ENCODE results near the gene TRAF3IP1. TPM values are rescaled to one million over a fixed set of nuclear protein-coding genes. Genes with fewer than 3 reads are reported as not detected.

TRAF3IP1 gene
- total RNA-seq, 1 donor from 2014 or later = 6.0 TPM

DNA sequence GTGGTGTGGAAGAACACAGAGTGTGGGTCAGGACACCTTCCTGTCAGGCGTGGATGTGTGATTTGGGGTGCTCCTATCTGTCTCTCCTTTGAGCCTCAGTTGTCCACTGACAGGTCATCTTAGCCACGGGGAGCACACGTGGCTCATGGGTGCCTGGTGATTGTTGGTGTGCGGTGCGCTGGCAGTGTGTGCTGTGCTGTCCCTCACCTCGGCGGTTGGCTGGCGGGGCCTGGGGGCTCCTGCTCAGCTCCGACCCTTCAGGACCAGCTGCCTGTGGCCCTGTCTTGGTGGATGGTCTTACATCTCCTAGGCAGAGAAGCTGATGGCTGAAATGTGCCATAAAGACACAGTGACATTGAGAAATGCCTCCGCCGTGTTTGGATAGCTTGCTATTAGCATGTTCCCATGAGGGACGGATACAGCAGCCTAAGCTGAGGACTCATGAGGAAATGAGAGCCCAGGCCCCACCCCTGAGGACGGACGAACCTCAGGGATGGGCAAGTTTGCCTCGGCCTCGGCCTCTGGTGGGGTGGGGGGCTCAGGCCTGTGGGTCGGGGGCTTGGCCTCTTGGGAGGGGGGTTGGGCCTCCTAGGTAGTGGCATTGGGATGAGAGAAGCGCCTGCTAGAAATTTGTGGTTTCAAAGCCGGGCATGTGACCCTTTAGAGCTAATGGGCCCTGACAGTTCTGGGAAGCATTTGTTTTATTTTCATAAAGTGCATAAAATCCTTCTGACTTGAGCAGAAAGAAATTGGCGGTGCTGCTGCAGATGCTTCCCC, 86.1 kb downstream of the TRAF3IP1 start:
- no peak for DNase-seq (ENCODE audit: low read depth in 2 of 2)

DNA sequence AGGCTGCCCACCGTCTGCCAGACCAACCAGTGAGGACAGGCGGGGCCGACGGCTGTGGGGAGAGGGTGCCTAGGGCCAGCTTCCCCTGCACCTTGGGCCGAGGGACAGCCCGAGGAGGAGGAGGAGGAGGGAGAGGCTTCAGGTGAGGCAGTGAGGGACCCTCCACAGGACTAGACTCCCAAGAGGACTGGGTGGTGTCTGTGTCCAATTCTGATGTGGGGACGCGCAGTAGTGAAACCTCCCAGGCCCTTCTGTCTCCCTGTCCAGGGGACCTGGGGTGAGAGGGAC, 86.6 kb downstream of the TRAF3IP1 start:
- no peak for DNase-seq (ENCODE audit: low read depth in 2 of 2)

DNA sequence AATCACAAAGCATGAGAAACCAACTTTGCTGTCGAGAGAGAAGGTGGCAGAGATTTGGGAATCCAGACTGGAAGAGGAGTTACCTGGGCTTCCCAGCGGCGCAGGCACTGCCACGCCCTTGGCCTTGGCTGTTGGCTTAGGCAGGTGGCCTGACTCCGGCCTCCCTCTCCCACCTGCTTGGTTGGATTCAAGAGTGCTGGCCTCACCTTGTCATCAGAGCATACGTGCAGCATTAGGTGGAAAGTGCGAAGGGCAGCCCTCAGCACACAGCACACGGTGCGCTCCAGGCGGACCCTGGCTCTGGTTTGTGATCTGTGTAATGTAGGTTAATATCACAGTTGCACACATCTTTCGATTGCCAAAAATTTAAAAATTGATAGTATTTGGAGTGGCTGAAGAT, 87.2 kb downstream of the TRAF3IP1 start:
- DNase-seq (ENCODE audit: low read depth in 2 of 2) = no peak

DNA sequence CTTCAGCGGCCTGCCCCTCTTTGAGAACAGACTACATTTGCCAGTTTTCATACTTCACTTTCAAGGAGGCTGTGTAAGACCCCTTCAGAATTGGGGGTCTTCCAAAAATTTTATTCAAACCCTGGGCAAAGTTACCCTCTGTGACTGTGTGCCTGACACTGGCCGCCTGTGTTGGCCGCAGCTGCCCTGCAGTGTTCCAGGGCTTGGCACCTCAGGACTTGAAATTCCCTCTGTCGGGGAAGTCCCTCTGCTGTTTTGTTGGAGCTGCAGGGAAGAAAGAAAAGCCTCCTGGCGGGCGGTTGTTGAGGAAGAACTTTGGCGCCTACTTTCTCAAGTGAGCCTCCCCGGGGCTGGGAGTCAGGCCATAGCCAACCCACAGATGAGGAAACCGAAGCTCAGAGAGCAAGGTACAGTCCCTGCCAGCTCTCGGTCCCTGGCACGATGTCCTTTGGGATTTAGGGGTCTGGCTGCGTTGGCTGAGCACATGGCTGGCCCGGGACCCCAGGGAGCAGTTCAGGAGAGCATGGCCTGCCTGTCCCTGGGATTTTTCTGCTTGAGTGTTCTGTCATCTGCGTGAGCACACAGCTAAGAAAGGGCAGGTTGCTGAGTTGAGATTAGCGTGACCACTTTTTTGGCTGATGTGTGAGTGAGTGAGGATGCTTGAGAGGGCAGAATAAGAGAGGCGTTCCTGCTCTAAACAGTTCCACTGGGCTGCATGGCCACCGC, 88.5 kb downstream of the TRAF3IP1 start:
- DNase-seq (ENCODE audit: low read depth in 2 of 2) = no peak

DNA sequence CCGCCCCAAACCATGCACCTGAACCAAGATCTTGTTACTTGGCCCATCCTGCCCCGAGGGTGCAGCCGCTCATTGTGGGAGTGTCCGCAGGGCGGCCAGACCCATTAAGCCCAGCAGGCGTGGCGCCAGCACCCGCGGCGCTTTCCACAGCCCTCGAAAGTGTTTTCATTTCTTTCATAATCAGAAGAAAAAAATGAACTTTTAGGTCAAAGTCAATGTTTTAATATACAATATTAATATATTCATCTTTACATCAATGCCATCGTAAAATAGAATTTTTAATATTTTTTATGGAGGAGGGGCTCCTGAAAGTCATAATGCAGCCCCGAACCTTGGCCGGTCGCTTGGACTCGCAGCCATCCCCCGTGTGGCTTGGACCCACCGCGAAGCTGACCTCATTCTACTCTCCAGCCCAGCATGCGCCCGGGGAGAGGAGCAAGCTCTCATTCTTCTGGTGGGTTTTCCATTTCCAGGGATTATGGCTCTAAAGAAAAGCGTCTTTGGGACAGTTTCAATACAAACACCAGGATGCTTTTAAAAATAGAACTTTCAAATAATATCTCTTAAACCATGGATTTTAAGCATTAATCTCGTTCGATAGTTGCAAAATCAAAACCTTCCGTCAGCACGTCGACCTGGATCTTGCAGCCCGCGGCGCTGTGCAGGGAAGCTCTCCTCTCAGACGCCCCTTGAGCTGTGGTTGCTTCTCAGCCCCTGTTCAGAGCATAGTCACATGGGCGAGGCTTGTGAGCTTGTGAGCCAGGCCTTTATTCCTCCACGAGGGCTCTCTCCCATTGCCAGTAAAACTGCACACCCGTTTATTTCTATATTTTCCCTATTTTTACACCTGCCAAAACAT, 89.3 kb downstream of the TRAF3IP1 start:
- DNase-seq (ENCODE audit: low read depth in 2 of 2) = no peak

DNA sequence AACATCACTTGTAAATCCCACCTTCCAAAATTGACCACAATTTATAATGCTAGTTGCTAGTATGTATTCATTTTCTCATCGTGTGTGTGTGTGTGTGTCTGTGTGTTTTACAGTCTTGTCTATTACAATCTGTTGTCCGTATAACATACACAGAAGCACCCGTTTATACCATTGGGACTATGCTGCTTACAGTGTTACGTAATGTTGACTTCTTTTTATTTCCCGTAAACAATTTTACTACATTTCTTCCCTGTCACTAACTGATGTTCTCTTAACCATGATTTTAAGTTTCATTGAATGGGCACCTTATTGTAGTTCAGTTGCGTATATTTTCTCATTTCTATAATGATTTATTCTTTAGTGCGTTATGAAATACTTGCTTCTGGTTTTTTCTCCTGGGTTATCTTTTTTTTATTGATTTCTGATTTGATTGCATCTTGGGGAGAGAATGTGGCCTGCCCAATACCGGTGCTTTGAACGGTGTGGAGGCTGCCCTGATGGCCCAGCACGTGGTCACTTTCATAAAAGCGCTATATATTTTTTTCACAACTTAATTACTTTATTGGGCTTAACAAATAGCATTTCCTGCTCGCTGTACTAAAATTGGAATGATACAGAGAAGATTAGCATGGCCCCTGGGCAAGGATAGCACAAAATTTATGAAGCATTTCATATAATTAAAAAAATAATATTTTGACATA, 91.9 kb downstream of the TRAF3IP1 start:
- DNase-seq (ENCODE audit: low read depth in 2 of 2) = no peak

DNA sequence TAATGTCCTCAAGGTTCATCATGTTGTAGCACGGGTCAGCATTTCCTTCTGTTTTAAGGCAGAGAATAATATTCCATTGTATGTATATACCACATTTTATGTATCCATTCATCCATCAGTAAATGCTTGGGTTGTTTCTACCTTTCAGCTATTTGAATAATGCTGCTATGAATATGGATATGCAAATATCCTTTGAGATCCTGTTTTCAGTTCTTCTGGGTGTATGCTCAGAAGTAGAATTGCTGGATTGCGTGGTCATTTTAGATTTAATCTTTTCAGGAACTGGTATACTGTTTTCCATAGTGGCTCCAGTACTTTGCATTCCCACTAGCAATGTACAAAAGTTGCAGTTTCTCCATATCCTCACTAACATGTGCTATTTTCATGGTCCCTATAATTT, 93.0 kb downstream of the TRAF3IP1 start:
- DNase-seq (ENCODE audit: low read depth in 2 of 2) = no peak

DNA sequence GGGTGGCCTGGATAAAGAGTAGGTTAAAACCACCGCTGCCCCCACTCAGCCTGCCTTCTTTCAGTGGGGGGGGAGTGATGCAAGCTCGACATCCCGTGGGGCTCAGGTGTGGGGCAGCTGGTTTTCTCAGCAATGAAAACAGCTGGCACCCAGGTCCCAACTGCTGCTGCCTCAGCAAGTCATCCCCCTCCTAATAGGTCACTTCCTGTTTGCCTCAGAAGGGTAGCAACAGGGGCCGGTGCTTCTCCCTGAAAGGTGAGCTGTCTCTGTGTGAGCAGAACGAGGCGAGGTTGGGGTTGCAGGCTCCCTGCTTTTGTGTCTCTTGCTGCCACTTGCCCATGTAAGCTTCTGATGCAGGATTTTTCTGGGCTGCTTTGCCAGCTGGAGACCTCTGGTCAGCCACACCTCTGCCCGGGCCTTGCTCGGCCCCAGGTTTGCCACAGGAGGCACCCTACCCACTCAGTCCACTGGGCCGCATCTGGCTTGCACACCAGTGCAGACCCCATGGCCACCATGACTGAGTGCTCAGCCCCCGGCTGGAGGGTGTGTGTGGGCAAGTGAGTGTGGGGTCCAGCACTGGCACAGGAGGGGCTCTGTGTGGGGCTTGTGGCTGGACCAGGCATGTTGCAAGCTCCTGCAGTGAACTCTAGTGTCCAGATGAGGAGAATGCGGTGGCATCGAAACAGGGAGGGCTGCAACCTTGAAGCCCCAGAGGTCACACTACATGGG, 94.9 kb downstream of the TRAF3IP1 start:
- no peak for DNase-seq (ENCODE audit: low read depth in 2 of 2)

DNA sequence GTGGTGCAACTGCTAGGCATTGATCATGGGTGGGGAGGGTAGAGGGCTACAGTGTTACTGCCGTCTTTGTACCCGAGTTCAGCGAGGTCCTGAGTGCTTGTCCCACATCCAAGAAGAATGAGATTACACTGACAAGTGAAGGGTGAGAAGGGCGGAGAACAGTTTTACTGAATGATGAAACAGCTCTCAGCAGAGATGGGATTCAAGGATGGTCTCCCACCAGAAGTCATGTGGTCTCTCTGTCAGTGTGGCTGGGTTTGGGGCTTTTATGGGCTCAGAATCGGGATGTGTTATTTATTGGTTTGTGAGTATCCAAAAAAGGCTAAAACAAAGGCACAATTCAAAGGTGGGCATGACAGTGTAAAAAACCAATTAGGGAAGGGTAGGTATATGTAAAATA, 95.6 kb downstream of the TRAF3IP1 start:
- no peak for DNase-seq (ENCODE audit: low read depth in 2 of 2)

DNA sequence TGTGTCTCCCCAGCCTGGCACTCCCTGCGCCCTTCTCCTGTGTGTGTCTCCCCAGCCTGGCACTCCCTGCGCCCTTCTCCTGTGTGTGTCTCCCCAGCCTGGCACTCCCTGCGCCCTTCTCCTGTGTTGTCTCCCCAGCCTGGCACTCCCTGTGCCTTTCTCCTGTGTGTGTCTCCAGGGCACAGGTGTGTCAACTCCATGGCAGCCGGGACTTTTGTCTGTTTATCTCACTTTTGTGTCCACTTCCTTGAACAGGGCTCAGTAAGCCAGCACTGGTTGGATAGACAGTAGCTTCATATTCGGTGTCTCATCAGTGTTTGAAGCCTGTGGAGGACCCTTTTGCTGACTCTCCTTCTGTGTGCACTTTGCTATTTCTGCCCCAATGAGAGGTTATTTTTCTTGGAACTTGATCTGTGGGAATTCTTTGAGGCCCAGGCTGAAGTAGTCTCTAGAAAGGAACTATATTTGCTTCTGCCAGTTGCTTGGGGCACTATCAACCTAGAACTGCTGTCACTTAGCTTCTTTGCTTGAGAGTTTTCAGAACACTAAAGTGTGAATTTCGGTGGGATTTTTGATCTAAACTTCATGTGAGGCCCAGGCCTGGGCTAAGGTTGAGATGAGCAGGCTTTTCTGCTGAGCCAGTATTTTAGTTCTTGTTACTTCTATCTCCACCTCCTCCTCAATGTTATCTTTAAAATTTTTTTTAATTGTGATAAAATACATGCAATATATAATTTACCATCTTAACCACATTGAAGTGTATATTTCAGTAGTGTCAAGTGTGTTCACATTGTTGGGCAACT, 98.1 kb downstream of the TRAF3IP1 start:
- DNase-seq (ENCODE audit: low read depth in 2 of 2) = no peak

DNA sequence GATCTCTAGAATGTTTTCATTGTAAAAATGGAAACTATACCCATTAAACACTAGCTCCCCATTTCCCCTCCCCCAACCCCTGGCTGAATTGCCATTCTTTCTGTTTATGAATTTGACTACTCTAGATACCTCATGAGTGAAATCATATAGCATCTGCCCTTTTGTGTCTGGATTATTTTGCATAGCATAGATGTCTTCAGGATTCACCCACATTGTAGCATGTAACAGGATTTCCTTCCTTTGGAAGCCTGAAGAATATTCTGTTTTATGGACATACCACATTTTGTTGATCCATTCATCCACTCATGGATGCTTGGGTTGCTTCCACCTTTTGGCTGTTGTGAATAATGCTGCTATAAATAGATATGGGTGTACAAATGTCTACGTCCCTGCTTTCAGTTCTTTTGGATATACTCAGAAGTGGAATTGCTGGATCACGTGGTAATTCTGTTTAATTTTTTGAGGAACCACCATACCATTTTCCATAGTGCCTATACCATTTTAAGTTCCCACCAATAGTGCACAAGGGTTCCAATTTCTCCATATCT, 98.8 kb downstream of the TRAF3IP1 start:
- DNase-seq (ENCODE audit: low read depth in 2 of 2) = no peak

DNA sequence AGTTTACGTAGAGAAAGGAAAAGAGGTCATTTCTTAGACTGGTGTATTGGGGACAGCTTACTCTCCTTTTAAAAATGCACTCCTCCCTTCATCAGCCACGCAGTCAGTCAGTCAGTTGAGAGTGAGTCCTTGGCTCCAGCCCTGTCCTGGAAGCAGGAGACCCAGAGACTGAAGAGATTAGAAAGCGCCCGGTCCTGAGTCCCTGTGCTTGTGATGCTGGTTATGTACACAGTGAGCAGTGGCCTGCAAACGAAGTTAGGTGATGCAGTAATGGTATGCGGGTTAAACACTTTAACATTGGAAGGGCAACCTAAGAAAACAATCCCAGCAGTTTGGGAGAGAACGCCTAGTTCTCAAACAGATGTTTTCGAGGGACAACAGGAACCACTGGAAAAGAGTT, 100.1 kb downstream of the TRAF3IP1 start:
- DNase-seq (ENCODE audit: low read depth in 2 of 2) = no peak

DNA sequence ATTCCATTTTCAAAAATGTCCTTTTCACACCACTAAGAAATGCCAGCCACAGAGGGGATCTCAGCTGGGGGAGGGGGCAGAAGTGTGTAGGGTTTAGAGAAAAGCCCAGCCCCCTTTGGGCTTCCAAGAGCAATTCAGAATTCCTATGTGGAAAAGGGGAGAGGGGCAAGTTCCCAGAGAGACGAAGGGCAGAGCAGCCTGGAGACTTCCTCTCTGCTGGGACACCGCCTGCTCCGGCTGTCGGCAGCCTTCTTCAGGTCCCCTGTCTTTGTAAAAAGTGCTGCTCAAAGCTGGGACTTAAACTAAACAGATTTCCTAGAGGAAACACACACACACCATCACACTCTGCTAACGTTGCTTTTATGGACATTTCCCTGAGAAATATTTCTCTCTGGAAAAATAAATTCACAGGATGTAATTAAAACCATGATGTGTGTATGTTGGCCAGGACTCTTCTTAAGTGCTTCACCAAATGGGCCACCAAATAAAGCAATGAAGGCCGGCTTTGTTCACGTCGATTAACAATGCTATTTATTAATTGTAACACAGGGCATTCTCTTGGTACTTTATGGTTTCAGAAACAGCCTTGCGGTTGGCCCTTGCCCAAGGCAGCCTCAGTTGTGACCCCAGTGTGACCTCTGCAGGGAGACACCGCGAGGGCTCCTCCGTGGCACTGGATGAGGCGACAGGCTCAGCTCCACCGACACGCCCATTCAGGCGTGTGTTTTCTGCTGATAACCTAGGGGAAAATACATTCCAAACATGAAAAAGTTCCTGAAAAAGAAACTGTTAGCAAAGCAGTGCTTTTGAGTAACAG, 100.8 kb downstream of the TRAF3IP1 start:
- DNase-seq (ENCODE audit: low read depth in 2 of 2) = peak; percentile 76 to 80

DNA sequence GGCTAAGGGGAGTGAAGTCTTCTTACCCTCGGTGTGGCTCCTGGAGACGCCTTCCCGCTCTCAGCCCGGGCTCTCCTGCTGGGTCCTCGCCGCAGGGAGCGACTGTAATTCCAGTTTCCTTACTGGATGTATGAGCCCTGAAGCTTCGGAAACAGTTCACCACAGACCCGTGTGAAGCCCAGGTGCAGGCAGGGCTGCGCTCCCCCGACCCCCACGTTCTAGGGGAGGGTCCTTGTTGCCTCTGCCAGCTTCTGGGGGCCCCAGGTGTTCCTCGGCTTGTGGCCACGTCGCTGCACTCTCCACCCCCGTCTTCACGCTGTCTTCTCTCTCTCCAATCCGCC, 101.3 kb downstream of the TRAF3IP1 start:
- no peak for DNase-seq (ENCODE audit: low read depth in 2 of 2)

DNA sequence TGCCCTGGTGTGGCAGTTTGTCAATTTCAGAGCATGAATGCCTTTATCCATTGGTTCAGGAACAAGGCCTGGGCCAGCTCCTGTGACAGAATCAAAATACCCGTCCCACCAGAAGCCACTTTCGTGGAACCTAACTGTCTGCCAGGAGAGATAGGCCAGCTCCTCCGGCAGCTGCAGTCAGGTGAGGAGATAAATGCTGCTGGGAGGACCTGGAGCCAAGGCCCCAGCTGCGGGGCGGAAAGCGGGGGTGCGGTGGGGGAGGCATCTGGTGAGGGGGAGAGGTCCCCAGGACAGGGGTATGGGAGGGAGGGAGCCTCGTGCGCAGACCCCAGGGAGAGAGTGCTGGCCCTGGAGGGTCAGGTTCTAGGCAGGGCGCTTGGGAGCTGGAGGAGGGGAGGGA, 102.0 kb downstream of the TRAF3IP1 start:
- DNase-seq (ENCODE audit: low read depth in 2 of 2) = no peak

DNA sequence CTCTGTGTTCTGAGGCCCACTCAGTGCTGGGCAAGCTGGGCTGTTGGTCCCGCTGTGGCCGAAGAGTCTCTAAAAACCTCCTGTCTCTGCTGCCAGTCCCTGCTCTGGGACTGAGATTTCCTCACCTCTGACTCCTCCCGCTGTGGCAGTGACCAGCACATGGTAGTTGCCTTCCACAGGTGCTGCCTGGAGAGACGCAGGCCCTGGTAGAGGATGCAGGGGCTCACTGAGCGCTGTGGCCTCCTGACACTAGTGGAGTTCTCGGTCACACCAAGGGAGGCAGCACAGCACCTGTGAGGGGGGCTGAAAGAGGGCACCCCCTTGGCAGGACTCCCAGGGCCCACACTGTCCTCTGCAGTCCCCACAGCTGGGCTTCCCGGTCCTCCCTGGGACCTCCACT, 102.6 kb downstream of the TRAF3IP1 start:
- no peak for DNase-seq (ENCODE audit: low read depth in 2 of 2)

DNA sequence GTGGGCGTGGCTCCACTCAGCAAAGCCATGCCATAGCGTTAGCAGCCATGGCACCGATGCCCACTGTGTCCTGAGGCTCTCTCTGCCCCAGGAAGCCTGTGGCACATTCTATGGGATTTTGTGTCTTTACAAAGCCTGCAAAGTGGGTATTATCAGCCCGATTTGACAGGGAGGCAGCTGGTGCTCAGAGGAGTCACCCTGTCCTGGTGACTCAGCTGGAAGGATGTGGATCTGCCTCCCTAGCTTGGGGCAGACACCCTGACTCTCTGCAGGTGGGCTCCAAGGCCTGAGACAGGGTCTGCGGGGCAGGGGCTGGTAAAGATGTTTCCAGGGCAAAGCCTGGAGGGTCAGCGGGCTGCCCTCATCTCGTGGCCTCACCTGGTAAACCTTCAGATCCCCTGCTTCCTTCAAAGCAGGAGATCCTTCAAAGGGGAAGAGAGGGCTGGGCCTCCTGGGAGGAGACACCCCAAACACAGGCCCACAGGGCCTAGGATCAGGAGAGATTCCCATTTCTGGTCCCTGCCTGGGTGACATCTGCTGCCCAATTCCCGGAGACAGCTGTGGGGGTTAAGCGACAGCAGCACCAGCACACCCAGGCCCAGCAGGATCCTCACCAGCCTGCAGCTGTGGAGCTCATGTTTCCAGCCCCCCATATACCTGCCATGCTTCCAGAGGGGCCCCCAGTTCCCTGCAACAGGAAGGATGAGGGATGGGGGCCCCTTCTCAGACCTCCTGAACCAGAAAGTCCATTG, 103.4 kb downstream of the TRAF3IP1 start:
- DNase-seq (ENCODE audit: low read depth in 2 of 2) = no peak

DNA sequence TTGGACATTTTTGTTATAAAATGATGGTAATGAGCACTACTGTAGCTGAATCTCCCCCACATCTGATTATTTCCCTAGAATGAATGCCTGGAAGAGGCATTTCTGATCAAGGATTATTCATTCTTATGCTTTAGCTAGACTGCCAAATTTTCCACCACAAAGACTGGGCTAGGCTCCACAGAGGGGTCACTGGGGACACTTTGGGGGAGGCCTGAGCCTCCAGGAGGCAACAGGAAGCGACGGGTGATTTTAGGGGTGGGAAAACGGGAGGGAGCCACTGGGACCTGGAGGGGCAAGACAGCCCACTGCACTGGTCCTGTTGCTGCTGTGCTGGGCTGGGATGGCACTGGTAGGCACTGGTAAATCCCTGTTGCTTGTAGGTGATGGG, 104.0 kb downstream of the TRAF3IP1 start:
- no peak for DNase-seq (ENCODE audit: low read depth in 2 of 2)
